GOT3 (cell line): ENCODE results near the gene TRIM73.
"Not testable (repeated sequence)": the region's sequence is repeated elsewhere in the genome, so short reads cannot be mapped to it uniquely, and the experiment has no call there.

Source experiments
- DNase-seq: peaks from one replicate; lab custom pipeline; 2025; ENCODE audit warnings: mixed read lengths; lab: John Stamatoyannopoulos, UW

The TRIM73 gene

DNA sequence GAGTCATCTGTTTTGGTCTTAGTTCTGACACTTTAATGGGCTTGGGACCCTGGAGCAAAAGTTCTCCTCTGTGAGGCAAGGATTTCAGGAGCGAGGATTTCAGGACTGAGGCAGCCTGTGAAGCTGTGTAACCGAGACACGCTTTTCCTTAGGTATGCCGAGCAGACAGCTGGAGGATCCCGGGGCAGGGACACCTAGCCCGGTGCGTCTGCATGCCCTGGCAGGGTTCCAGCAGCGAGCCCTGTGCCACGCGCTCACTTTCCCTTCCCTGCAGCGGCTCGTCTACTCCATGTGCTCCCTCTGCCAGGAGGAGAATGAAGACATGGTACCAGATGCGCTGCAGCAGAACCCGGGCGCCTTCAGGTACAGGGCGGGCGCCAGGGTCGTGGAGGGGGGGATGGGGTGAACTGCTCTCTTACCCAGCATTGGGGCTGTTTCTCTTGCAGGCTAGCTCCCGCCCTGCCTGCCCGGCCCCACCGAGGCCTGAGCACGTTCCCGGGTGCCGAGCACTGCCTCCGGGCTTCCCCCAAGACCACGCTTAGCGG, 20.5 kb downstream of the TRIM73 start:
- not testable (repeated sequence) for DNase-seq

- DNase-seq, result not testable (repeated sequence)
Observed at GRCh38 chr7:75416787-75417186, 21.4 kb downstream of the TRIM73 start.

DNA sequence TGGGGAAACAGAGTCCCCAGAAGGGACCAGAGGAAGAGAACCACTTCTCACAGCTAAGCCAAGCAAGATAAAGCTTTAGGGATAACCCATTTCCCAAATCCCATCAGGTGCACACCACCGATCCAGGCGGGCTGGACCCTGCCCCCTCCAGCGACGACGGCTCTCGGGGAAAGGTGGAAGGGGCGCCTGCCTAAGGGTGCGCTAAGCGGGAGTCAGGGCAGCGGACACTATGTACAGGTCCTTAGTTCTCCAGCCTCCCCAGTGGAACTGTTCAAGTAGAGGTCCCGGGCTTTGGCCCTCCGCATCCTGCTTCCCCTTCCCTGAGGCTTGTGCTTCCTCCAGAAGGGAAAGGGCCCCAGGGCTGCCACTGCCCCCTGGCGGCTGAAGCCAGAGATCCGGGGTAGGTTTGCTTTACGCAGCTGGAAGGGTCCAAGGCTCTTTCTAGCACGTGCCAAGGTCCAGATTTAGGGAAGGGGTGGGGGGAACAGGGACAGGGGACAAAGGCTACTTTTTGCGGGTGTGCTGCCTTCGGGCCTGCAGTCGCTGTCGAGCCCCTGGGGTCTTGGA, 22.9 kb downstream of the TRIM73 start:
- DNase-seq, result not testable (repeated sequence)

- DNase-seq, result not testable (repeated sequence)
Observed at GRCh38 chr7:75419210-75419609, 23.8 kb downstream of the TRIM73 start.

- not testable (repeated sequence) for DNase-seq
Observed at GRCh38 chr7:75419693-75420092, 24.3 kb downstream of the TRIM73 start.

- DNase-seq, result not testable (repeated sequence)
Observed at GRCh38 chr7:75420152-75420551, 24.7 kb downstream of the TRIM73 start.

- not testable (repeated sequence) for DNase-seq
Observed at GRCh38 chr7:75421798-75422710, 26.6 kb downstream of the TRIM73 start.

GRCh38 chr7:75423481-75423880, 28.1 kb downstream of the TRIM73 start:
- DNase-seq, result not testable (repeated sequence)

DNA sequence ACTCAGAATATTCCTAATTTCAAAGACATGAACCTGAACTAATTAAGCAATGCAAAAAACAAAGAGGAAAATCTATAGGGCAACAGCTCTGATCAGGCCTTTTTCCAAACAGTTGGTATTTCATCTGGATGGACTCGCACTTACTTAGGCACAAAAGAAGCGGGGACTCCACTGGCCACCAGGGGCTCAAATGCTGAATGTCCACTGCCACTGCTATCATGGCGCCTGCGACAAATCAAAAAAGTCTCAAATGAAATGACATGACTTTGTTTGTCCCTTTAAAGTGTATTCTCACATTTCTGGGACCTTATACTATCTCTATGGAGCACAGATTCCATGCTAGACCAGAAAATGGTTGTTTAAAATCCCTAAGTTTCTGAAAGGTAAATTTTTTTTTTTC, 43.6 kb downstream of the TRIM73 start:
- DNase-seq, result not testable (repeated sequence)

DNA sequence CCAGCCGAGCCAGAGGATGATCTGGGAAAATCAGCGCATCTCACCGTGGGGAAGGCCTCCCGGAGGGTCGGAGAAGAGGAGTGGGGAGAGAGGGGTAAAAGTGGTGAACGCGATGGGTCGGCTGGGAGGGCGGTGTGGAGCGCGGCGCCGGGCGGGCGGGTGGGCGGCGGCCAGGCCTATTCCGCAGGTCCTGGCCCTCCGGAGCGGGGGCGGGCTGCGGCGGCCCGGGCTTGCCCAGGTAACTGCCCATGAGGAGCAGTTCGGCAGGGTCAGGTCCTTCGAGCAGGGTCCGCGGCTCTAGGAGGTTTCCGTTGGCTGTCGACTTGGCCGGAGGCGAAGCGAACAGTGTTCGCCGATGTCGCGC, 46.7 kb downstream of the TRIM73 start:
- not testable (repeated sequence) for DNase-seq

GRCh38 chr7:75442465-75443111, 47.2 kb downstream of the TRIM73 start:
- DNase-seq, result not testable (repeated sequence)

- DNase-seq, result not testable (repeated sequence)
Observed at GRCh38 chr7:75449946-75450345, 54.5 kb downstream of the TRIM73 start.

DNA sequence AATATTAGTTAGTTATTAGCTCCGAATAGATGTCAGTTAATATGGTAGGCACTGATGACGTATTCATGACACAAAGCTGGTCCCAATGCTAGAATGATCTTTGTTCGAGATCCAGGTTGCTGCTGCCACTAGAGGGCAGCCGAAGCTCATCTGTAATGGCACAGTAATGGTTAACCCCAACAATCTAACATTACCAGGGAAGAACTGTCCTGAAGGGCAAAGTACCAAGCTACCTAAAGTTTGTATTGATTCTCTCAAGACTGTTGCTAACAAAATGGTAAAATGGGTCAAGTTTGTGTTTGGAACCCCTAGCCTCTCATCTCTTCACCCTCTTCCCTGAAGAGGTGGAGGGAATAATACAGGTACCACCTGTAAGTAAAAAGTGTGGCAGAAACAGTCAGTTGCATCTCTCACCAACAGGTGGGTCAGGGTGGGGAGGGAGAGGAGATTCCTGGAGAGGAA, 57.1 kb downstream of the TRIM73 start:
- not testable (repeated sequence) for DNase-seq
